Measurements from ENCODE around the gene GPR31. TPM values are rescaled to one million over a fixed set of nuclear protein-coding genes. Genes with fewer than 3 reads are reported as not detected.
"Not testable (repeated sequence)": the region's sequence is repeated elsewhere in the genome, so short reads cannot be mapped to it uniquely, and the experiment has no call there.

Gene GPR31
- polyA plus RNA-seq: not detected in 2 replicates
- polyA minus RNA-seq: not detected in 2 replicates

- Histone ChIP-seq H3F3A (ENCODE audit: insufficient read depth, low read length, poor library complexity, severe bottlenecking) (no peaks in the 10 kb centered on the region), H3K4me2 (ENCODE audit: low read length) (no peak within 1 kb of the TSS), H3K27ac (ENCODE audit: low read length) (no peak within 1 kb of the TSS), H3K79me2 (replicated peaks; ENCODE audit: insufficient read depth, low read length) (no peaks in the 10 kb centered on the region), H2AFZ (ENCODE audit: low read depth, low read length) (no peak within 1 kb of the TSS), H3K27me3 (ENCODE audit: insufficient read depth, low read depth, low read length) (no peaks in the 10 kb centered on the region), H3K4me3 (ENCODE audit: low read length) (no peak within 1 kb of the TSS), H3K9ac (ENCODE audit: low read length) (no peak within 1 kb of the TSS), H3K9me3 (ENCODE audit: low read length) (no peaks in the 10 kb centered on the region), H4K20me1 (ENCODE audit: insufficient read depth) (no peaks in the 10 kb centered on the region), H3K36me3 (ENCODE audit: insufficient read depth, low read length) (no peaks in the 10 kb centered on the region), H3K9me2 (ENCODE audit: insufficient read depth, low read length) (no peaks in the 10 kb centered on the region)
- TF ChIP-seq SMC3 (conservative IDR thresholded peaks at IDR 0.05; ENCODE audit: poor library complexity) (no peak), EP300 (conservative IDR thresholded peaks at IDR 0.05; ENCODE audit: poor library complexity, severe bottlenecking) (no peak), TAF1 (IDR thresholded peaks at IDR 0.05; ENCODE audit: low read depth) (no peak), RAD21 (conservative IDR thresholded peaks at IDR 0.05) (no peak), CTCF (IDR thresholded peaks at IDR 0.05; ENCODE audit: poor library complexity, severe bottlenecking) (no peak)
Measured at GRCh38 chr6:167157863-167158262, at the start of gene GPR31. Gene GPR31 (minus strand): TSS chr6:167157980. CDS start chr6:167157831, 149 bp downstream.

GRCh38 chr6:167207527-167207926, 49.7 kb upstream of the GPR31 start:
- Histone ChIP-seq H3F3A (ENCODE audit: insufficient read depth, low read length, poor library complexity, severe bottlenecking) (no peaks in the 10 kb centered on the region), H3K4me2 (ENCODE audit: low read length) (no peak overlapping the region), H3K27me3 (ENCODE audit: insufficient read depth, low read depth, low read length) (no peaks in the 10 kb centered on the region), H3K9me3 (ENCODE audit: low read length) (no peaks in the 10 kb centered on the region), H3K9me2 (ENCODE audit: insufficient read depth, low read length) (no peaks in the 10 kb centered on the region), H3K36me3 (ENCODE audit: insufficient read depth, low read length) (no peaks in the 10 kb centered on the region), H2AFZ (ENCODE audit: low read depth, low read length) (no peak overlapping the region), H3K79me2 (replicated peaks; ENCODE audit: insufficient read depth, low read length) (no peaks in the 10 kb centered on the region), H4K20me1 (ENCODE audit: insufficient read depth) (no peaks in the 10 kb centered on the region), H3K27ac (ENCODE audit: low read length) (no peak overlapping the region), H3K9ac (ENCODE audit: low read length) (no peak overlapping the region), H3K4me3 (ENCODE audit: low read length) (no peak overlapping the region)
- no peak for TF ChIP-seq RAD21 (conservative IDR thresholded peaks at IDR 0.05)
- TF ChIP-seq REST (IDR thresholded peaks at IDR 0.05; ENCODE audit: borderline replicate concordance): no peak
- TF ChIP-seq EP300 (conservative IDR thresholded peaks at IDR 0.05; ENCODE audit: poor library complexity, severe bottlenecking): no peak
- no peak for TF ChIP-seq SMC3 (conservative IDR thresholded peaks at IDR 0.05; ENCODE audit: poor library complexity)
- TF ChIP-seq POLR2AphosphoS5 (IDR thresholded peaks at IDR 0.05): no peak
- TF ChIP-seq EZH2 (IDR thresholded peaks at IDR 0.05; ENCODE audit: borderline replicate concordance, insufficient read depth, low read length, poor library complexity, severe bottlenecking): no peak
- TF ChIP-seq MXI1 (conservative IDR thresholded peaks at IDR 0.05; ENCODE audit: poor library complexity, severe bottlenecking): no peak
- TF ChIP-seq CTCF (IDR thresholded peaks at IDR 0.05; ENCODE audit: poor library complexity, severe bottlenecking): no peak
- TF ChIP-seq TAF1 (IDR thresholded peaks at IDR 0.05; ENCODE audit: low read depth): no peak

- not testable (repeated sequence) for H3K27ac ChIP-seq (ENCODE audit: low read length); H3K36me3 ChIP-seq (ENCODE audit: insufficient read depth, low read length); H3K9ac ChIP-seq (ENCODE audit: low read length); H3K9me2 ChIP-seq (ENCODE audit: insufficient read depth, low read length); H3K9me3 ChIP-seq (ENCODE audit: low read length); H3K4me3 ChIP-seq (ENCODE audit: low read length); H2AFZ ChIP-seq (ENCODE audit: low read depth, low read length); H3K4me2 ChIP-seq (ENCODE audit: low read length); H3K79me2 ChIP-seq (replicated peaks; ENCODE audit: insufficient read depth, low read length); H3F3A ChIP-seq (ENCODE audit: insufficient read depth, low read length, poor library complexity, severe bottlenecking); H3K27me3 ChIP-seq (ENCODE audit: insufficient read depth, low read depth, low read length); H4K20me1 ChIP-seq (ENCODE audit: insufficient read depth)
Measured at GRCh38 chr6:167205316-167205715, 47.5 kb upstream of the GPR31 start.

- H2AFZ ChIP-seq (ENCODE audit: low read depth, low read length); H3K4me2 ChIP-seq (ENCODE audit: low read length); H3F3A ChIP-seq (ENCODE audit: insufficient read depth, low read length, poor library complexity, severe bottlenecking); H3K4me3 ChIP-seq (ENCODE audit: low read length); H3K9ac ChIP-seq (ENCODE audit: low read length); H3K79me2 ChIP-seq (replicated peaks; ENCODE audit: insufficient read depth, low read length); H3K27me3 ChIP-seq (ENCODE audit: insufficient read depth, low read depth, low read length); H4K20me1 ChIP-seq (ENCODE audit: insufficient read depth); H3K36me3 ChIP-seq (ENCODE audit: insufficient read depth, low read length); H3K9me2 ChIP-seq (ENCODE audit: insufficient read depth, low read length); H3K9me3 ChIP-seq (ENCODE audit: low read length); H3K27ac ChIP-seq (ENCODE audit: low read length): not testable (repeated sequence)
Measured at GRCh38 chr6:167204059-167204348, 46.2 kb upstream of the GPR31 start.
